Mammary epithelial cell (primary cell): ENCODE data around the gene ADGRG3.

Experiments
- CTCF ChIP-seq, 2 donors: IDR thresholded peaks in 1 of 2; conservative IDR thresholded peaks in 1 of 2; 2 replicates each; pipeline ENCODE4 v1.5.1; 2011 to 2012; ENCODE audit warnings: inconsistent platforms in 2 of 2, low read length in 2 of 2, mild to moderate bottlenecking in 2 of 2, control low read depth in 1 of 2, low read depth in 1 of 2; ENCODE audit not compliant: insufficient read depth in 1 of 2; ENCODE audit errors: extremely low read depth in 1 of 2
- EZH2 ChIP-seq: IDR thresholded peaks from 2 replicates; pipeline ENCODE4 v1.6.1; 2012; ENCODE audit warnings: low read length, inconsistent platforms, borderline replicate concordance

GRCh38 chr16:57637965-57638364, 30.1 kb upstream of the ADGRG3 start:
- no peak for TF ChIP-seq CTCF (conservative IDR thresholded peaks at IDR 0.05 in 1 of 2, IDR thresholded peaks at IDR 0.05 in 1 of 2; ENCODE audit: extremely low read depth in 1 of 2, insufficient read depth in 1 of 2, low read depth in 1 of 2, low read length in 2 of 2)
- TF ChIP-seq EZH2 = no peak
